CMK (cell line): ENCODE results near the gene IQCE.
"Not testable (repeated sequence)": the region's sequence is repeated elsewhere in the genome, so short reads cannot be mapped to it uniquely, and the experiment has no call there.

ENCODE experiments used
- DNase-seq: peaks from one replicate; pipeline ENCODE4 v3.0.0-alpha.2; 2010; ENCODE audit warnings: low read depth

The IQCE gene

DNA sequence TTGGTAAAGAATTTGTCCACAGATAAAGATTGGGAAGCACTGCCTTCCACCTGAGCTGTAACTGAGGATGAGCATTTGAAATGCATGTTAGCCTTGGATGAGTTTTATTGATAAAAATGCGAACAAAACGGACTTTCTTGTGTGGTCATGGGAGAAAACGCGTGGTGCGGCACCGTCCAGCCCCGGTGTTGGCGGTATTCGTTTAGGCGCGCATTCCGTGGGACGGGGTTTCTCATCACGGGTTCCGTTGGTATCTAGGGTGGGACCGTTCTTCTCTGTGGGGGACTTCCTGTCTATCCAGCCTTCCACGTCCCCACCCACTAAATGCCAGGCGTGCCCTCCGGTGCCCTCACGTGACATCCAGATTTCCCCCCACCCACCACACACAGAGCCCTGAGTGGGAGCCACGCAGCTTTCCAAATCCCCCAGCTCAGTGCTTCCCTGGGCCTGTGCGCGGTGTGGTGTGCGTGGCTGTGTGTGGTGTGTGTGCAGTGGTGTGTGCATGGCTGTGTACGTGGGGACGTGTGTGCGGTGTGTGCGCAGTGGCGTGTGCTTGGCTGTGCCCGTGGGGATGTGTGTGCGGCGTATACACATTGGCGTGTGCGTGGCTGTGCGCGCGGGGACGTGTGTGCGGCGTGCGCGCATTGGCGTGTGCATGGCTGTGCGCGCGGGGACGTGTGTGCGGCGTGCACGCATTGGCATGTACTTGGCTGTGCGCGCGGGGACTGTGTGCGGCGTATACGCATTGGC is 18.1 kb downstream of the IQCE start:
- DNase-seq = no peak

DNA sequence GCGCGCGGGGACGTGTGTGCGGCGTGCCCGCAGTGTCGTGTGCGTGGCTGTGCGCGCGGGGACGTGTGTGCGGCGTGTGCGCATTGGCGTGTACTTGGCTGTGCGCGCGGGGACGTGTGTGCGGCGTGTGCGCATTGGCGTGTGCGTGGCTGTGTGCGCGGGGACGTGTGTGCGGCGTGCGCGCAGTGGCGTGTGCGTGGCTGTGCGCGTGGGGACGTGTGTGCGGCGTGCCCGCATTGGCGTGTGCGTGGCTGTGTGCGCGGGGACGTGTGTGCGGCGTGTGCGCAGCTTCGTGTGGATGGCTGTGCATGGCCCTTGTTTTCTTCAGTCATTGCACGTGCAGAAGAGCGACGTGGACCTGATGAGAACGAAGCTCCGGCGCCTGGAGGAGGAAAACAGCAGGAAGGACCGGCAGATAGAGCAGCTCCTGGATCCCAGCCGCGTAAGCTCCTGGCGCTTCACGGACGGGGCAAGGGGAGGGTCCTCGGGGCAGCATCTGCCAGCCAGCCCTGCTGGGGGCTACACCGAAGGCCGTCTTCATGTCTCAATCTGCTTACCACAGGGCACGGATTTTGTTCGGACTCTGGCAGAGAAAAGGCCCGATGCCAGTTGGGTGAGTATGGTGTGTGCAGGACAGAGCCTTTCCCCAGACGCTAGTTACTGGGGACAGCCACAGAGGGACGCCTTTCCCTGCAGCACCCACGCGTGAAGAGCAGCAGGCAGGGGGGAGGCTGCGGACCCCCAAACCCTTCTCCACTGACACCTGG is 19.3 kb downstream of the IQCE start:
- DNase-seq = no peak

DNA sequence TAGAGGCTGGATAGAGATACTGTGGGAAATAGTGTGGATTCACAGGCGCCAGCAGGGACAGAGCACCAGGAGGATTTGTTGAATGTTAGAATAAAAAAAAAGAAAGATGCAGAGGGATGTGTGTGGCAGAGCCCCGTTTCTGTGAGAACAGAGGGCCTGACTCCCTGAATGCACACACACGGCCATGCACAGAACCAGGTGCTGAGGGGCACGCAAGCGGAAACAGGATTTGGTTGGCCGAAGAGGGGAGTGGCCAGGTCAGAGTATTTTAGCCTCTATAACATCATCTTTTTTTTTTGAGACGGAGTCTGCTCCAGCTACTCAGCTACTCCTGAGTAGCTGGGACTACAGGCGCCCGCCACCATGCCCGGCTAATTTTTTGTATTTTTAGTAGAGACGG is 21.9 kb downstream of the IQCE start:
- DNase-seq = no peak

DNA sequence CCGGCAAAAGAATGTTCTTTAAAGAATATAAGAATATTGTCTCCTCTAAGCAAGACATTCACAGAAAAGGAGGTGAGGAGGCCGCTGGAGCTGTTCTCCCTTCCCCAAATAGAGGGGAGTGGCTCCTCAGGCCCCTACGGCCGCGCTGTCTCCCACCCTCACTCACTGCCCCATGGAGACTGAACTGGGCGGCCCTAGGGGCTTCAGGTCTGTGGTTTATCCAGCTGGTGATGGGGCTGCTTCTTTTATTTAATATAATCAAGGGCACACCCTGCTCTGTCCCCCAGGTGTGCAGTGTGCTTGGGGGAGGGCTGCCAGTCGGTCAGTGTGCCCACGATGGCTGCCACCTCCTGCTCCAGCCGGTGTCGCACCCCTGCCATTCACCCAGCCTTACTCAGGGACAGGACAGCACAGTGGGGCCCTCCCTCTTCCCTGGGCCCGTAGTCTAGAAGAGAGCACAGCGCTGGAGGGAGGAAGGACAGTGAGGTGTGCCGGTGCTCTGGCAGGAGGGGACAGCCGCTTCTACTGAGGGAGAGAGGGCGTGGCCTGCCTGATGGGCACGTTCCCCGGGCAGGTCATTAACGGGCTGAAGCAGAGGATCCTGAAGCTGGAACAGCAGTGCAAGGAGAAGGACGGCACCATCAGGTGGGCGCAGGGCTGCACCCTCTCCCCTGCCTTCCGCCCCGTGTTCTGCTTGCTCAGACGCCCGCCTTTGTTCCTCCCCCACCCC is 23.4 kb downstream of the IQCE start:
- no peak for DNase-seq

DNA sequence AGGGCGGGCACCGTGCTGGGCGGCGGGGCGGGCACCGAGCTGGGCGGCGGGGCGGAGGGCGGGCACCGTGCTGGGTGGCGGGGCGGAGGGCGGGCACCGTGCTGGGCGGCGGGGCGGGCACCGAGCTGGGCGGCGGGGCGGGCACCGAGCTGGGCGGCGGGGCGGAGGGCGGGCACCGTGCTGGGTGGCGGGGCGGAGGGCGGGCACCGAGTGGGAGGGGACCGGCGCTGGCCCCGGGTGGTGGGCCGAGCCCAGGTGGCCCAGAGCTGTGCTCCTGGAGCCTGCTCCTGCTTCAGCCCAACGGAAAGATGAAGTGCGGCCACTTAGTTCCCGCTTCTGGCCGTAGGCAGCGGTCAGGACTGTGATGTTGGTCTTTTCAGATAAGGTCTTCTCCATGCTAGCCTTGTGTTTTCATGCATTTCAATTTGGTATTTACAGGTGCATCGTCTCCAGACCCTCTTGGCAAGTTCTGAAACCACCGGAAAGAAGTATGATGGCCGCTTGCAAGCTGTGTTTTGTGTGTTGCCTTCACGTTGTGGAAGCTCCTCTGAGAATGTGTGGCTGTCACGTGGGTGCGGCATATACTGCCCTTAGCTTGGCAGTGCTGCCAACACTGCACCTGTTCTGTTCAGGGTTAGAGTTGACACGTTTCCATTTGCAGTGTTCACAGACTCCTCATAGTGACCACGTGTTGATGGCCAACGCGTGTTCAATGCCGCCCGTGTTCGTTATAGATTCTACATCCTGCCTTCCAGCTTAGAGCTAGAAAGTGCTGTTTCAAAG is 25.2 kb downstream of the IQCE start:
- no peak for DNase-seq

DNA sequence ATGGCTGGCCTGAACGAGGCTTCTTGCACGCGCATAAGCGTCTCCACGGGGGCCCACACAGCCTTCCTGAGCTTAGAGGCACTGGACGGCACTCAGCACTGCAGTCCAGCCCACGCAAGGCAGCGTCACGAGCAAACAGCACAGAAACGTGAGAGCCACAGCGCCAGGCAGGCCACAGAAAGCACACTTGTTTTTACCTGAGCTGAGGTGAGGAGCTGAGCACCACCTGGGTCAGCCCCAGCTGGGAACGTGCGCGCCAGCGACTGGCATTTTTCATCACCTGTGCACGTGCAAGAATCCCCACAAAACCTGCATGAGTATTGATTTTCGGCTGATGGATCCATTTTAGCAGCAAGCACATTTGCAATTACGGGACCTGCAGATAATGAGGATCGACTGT is 26.7 kb downstream of the IQCE start:
- no peak for DNase-seq

DNA sequence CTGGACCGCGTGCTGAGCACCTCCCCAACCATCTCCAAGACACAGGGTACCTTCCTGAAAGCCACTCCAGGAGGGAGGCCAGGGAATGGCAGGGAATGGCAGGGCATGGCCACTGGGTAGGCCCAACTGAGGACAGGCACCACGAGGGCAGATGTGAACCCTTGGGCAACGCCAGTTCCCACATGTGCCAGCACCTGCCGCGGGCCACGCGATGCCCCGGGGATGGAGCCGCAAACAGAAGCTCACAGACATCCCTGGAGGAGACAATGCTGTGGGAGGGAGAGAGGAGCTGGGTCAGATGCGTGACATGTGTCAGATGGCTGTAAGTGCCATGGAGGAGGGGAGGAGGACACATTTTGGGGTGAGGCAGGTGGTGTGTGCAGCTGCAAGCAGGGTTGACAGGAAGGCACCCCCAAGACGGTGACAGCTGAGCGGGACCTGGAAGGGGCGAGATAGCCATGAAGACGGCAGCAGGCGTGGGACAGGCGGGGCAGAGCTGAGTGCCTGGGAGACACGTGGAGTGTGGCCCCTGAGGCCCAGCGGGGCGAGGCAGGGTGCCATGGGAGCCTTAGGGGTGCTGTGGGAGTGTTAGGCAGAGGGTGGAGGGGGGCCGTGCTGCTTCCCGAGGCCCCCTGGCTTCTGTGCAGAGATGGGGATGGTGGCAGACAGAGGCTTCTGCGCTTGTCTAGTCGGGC is 27.7 kb downstream of the IQCE start:
- no peak for DNase-seq

DNA sequence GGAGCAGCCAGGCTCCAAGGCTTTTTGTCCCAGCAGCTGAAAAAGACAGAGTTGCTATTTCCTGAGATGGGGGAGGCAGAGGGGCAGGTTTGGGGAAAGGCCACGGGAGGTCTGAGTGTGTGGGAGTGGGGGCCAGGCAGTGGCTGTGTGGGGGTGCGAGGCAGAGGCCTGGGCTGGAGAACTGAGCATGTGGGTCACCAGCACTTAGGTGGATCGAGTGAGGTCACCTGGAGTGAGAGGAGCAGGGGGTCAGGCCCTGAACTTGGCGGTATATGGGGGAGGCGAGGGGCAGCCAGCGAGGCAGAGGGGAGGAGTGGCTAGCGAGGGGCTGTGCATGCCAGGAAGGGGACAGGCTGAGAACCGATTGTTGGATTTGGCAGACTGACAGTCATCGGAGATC is 28.4 kb downstream of the IQCE start:
- no peak for DNase-seq

DNA sequence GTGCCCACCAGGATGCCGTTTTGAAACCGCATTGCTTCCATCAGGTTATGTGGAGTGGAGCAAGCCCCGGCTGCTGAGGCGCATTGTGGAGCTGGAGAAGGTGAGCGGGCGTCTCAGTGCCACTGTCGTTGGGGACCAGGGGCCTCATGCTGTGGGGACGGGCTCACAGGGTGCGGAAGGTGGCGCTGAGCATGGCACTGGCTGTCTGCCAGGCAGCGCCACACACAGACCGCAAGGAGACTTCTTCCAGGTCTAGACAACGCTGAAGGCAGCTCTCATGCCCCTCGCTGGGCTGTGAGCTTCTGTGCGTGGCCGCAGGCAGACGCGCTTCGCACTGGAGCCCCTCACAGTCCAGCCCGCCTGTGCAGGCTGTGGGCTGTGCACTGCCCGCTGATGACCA is 29.0 kb downstream of the IQCE start:
- DNase-seq = no peak

DNA sequence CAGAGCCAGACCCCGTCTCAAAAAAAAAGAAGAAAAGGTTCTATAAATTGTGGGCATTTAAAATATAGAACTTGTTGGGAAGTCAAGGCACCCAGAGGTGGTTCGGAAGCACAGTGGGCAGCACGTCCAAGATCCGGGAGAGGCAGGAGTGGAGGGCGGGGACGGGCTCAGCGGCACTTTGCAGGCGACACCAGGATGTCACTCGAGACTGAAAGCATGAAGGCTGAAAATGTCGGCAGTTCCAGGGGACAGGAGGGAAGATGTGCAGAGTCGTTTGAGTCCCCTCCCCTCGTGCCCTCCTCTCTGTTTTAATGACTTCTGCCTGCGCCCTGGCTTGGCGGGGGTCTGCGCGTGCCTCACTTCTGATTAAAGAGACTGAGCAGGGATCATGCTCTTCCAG is 30.6 kb downstream of the IQCE start:
- DNase-seq = no peak

DNA sequence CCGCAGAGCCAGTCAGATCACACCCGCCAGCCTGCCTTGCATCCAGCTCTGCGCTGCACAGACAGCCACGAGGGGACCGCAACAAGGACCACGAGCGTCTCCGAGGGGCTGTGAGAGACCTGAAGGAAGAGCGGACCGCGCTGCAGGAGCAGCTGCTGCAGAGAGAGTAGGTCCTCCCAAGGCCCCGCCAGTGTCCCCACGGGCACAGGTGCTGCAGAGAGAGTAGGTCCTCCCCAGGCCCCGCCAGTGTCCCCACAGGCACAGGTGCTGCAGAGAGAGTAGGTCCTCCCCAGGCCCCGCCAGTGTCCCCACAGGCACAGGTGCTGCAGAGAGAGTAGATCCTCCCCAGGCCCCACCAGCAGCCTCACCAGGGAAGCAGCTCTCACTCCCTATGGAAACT is 31.2 kb downstream of the IQCE start:
- not testable (repeated sequence) for DNase-seq

DNA sequence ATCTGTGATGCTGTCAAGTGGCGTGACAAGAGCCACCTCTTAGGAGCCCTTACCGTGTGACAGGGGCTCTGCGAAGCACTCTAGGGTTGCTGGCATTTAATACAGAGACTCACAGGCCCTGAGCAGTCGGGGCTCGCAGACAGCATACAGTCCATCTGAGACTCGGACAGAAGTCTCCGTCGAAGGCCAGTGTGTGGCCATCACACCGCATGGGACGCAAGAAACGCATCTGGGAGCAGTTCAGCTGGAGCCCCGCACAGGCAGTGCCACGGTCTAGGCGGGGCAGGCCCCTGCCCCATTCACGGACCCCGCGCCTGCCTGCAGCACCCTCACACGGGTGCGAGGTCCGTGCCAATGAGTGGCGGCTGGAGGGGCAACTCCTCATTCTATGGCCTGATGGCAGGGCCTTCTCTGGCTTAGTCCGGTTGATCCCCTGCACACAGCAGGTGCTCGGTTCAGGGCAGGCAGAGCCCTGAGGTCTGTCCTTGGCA is 33.6 kb downstream of the IQCE start:
- DNase-seq = no peak

DNA sequence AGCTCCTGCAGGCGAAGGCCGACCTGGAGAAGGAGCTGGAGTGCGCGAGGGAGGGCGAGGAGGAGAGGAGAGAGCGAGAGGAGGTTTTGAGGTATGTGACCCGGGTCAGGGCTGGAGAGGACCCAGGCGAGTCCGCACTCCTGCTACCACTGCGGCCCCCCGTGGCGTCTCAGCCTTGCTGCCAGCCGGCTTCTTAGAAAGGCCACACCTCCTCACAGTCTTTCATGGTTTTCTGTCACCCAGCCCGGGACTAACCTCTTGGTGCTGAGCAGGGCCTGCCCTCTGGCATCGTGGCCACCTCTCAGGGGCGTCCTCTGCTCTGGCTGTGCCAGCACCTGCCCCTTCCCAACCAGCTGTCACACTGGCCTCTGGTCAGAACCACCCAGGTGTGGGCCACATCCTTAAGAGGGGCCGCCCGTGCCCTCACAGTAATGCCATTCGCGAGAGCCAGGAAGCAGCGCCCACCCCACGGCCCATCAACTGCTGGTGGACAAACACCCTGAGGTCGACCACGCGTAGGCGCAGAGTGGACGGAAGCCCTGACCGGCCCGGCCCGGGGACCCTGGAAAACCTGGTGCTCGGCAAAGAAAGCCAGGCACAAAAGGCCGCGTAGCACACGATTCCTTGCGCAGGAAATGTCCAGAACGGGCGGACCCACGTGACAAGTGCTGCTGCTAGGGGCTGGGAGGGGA is 34.4 kb downstream of the IQCE start:
- DNase-seq = no peak

DNA sequence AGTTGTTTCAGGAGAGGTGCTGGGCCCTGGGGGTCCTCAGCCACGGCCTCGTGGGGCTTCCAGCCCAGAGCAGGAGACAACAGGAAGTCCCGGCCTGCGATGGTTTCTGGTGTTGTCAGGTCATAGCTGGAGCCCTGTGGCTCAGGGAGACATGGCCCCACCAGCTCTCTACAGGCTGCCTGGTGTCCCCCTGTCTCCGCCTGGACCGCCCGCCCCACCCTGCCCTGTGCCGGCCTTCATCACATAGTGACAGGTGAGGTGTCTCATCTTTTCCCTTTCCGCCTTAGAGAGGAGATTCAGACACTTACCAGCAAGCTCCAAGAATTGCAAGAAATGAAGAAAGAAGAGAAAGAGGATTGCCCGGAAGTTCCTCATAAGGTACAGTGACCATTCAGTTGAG is 35.8 kb downstream of the IQCE start:
- no peak for DNase-seq

DNA sequence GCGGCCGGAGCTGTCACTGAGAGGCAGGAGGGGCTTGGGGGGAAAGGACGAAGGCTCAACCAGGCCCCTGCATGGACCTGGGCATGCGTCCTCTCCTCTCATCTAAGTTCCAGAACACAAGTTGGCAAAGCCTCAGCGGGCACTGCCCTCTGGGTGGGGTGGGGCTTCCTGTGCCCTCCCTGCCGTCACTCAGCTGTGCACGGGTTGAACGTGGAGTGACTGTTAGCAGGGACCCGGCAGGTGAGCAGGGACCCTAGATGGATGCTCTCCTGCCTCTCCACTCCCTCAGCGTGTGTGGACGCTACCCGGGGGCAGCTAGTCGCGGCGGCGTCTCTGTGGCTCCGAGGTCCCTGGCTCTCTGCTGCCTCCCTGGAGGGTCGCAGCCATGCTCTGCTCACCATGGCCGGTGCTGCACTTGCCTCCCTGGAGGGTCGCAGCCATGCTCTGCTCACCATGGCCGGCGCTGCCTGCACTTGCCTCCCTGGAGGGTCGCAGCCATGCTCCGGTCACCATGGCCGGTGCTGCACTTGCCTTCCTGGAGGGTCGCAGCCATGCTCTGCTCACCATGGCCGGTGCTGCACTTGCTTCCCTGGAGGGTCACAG is 36.6 kb downstream of the IQCE start:
- DNase-seq = no peak

DNA sequence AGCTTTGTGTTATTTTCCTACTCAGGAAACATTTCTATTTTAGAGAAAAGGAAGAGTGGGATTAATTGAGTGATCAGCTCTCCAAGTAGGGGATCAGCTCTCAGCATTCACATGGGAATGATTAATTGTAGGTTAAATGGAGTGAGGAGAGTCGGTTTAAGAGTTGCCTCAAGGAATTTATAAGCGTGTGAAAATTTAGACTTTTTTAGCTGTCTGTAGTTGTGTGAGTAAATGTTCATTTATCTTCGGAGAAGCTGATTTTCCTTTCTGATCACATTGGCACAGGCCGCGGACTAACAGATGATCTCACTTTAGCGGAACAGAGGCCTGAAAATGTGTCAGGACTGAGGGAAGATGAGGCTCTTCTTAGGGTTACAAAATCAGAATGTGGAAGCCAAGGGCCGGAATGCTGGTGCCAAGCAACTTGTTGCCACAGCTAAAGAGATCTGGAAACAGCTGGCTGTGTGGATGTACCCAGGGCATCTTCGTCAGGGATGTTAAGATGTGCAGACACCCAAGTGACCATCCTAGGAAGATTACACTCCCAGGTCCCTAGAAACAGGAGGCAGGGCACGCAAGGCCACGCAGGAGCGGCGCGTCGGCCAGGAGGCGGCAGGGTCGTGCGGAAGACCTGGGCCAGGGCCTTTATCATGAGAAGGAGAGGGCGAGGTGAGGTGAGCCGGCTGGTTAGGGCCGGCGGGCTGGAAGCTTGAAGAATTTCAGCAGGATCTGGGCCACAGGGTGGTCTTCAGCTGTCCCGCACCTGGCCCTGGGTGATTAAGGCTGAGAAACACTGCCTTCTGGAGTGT is 37.9 kb downstream of the IQCE start:
- no peak for DNase-seq

DNA sequence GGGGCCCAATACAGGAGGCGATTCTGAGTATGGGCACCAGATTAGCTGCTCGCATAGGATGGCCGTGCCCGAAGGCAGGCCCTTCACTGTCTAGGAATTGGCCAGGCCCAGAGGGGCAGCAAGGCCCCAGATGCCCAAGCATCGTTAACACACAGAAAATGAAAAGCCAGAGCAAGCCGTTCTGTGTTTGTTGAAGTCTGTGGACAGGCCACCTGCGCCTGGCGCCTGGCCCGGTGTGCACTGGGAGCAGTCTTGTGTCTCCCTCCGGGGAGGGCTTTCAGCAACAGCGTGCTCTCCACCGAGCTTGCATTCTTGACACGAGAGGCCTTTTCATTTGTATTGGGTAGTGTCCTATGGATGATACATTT is 38.5 kb downstream of the IQCE start:
- DNase-seq = no peak

DNA sequence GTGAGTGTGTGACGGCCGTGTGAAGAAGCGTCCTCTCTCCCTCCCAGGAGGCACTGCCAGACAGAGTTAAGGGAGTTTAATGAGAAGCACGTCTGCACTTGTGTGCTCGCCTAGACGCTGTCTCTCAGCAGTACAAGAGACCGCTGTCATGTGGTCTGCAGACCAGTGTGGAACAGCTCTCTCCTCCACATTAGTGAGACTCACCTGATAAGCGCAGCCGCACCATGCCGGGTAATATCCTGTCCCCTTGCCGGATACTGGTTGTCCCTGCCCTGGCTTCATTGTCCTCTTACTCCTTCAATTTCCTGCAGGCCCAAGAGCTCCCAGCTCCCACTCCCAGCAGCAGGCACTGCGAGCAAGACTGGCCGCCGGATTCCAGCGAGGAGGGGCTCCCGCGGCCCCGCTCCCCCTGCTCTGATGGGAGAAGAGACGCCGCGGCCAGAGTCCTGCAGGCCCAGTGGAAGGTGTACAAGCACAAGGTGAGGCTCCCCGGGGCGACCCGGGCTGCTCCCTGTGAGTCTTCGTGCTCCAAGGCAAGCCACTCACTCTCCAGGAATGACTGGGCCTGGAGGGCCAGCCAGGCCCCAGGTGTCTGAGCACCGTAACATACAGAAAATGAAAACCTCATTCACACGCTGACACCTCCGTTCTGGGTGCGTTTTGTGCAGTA is 39.5 kb downstream of the IQCE start:
- DNase-seq = no peak

DNA sequence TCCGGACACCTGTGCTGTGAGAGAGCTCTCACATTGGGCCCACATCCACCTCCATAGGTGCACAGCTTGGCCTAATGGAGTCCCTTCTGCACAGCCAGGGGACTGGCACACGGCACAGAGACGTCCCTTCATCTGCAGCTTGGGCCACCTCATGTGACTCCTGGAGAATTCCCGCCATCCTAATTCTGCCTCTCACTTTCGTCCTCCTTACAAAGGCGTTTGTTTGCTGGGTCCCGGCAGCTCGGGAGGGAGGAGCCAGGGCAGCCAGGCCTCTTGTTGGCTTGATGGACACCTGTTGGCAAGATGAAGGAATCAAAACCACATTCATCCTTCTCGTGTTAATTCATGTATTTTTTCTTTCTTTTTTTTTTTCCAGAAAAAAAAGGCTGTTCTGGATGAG is 42.3 kb downstream of the IQCE start:
- no peak for DNase-seq
